Activated T-cell treated with anti-CD3 and anti-CD28 coated beads for 1 hour (primary cell): ENCODE data around the gene ADAM12.
A peak's percentile ranks its signal among the peaks of the same experiment; 100 is the strongest.

Source experiments
- DNase-seq: peaks from one replicate; pipeline ENCODE4 v3.0.0-alpha.2; 2020; ENCODE audit warnings: low read depth

The ADAM12 gene

DNA sequence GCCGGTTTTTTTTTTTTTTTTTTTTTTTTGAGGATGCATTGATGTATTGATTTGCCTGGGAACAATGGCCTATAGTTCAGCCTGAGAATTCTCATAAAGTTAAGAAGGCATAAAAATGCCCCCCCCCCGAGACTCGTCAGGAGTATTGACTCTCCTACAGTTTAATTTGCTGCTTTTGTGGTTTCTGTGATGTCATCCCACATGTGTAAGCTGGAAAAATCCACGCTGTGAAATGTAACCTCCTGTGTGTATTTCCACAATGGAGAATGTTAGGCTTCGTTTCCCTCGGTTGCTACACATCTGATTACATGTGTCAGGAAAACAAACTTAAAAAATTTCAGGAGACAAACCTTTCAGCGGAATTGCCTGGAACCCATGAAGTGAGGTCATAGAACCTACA, 374.0 kb downstream of the ADAM12 start:
- no peak for DNase-seq

GRCh38 chr10:126013489-126014281, 374.6 kb downstream of the ADAM12 start:
- peak; percentile 4 for DNase-seq

- no peak for DNase-seq
These were observed 375.8 kb downstream of the ADAM12 start for GRCh38 chr10:126012485-126012884.

DNA sequence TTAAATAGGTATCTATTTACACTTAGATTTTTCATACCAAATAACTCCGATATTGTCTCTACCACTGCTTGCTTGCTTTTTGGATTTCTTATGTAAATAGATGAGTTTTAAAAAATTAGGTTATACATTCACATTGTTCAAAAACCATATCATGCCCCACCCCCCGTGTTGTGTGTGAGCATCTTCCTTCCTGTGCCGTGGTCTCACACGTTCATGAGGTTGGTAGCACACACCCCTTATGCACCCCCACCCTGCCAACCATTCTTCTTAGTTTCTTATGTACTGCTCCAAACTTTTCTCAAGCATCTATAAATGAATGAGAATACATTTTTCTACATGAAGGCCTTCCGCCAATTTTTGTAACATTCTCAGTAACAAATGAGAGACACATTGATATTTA, 376.3 kb downstream of the ADAM12 start:
- no peak for DNase-seq

- DNase-seq = no peak
These were observed 378.6 kb downstream of the ADAM12 start for GRCh38 chr10:126009650-126010049.

GRCh38 chr10:126006906-126007305, 381.4 kb downstream of the ADAM12 start:
- no peak for DNase-seq

- DNase-seq = no peak
These were observed 382.0 kb downstream of the ADAM12 start for GRCh38 chr10:126006264-126006663.

- no peak for DNase-seq
These were observed 383.5 kb downstream of the ADAM12 start for GRCh38 chr10:126004752-126005151.

- no peak for DNase-seq
These were observed 386.7 kb downstream of the ADAM12 start for GRCh38 chr10:126001576-126001975.

- DNase-seq = no peak
These were observed 388.6 kb downstream of the ADAM12 start for GRCh38 chr10:125999694-126000093.

GRCh38 chr10:125997586-125997985, 390.7 kb downstream of the ADAM12 start:
- no peak for DNase-seq

GRCh38 chr10:125995726-125996304, 392.5 kb downstream of the ADAM12 start:
- DNase-seq = no peak

GRCh38 chr10:125994601-125995000, 393.7 kb downstream of the ADAM12 start:
- DNase-seq = no peak

GRCh38 chr10:125992254-125992653, 396.0 kb downstream of the ADAM12 start:
- DNase-seq = no peak

GRCh38 chr10:125991392-125991791, 396.9 kb downstream of the ADAM12 start:
- no peak for DNase-seq

DNA sequence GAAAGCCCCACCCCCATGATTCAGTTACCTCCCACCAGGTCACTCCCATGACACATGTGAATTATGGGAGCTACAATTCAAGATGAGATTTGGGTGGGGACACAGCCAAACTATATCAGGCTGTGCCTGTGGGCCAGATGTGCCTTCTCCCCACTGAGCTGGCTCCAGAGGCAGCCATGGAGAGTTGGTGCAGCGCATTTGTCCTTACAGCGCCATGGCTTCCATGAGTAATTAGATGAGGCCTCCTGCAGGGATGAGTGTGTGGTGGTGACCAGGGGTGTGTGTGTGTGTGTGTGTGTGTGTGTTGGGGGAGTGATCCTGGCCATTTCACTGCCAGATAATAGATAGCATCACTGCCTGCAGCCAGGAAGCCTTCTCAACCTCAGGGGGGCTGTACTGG, 397.3 kb downstream of the ADAM12 start:
- DNase-seq = no peak

DNA sequence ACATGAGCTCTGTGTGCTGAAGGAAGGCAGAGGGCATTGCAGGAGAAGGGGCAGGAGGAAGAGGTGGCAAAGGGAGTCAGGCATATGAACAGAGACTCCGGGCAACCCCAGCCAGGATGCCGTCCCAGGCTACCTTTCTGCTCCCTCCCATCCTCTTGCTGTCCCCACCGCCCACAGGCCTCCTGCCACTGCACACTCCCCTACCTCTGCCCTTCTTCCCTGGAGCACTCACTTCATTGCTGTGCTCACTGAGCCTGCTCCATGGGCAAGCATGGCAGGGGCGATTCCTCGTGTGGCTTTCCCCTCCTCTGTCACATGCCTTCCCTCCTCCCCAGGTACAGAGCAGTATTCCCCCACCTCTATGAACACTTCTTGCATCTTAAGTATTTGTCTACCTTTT, 398.5 kb downstream of the ADAM12 start:
- no peak for DNase-seq

- DNase-seq = no peak
These were observed 402.6 kb downstream of the ADAM12 start for GRCh38 chr10:125985557-125986240.

GRCh38 chr10:125984865-125985495, 403.3 kb downstream of the ADAM12 start:
- no peak for DNase-seq

GRCh38 chr10:125984346-125984745, 403.9 kb downstream of the ADAM12 start:
- DNase-seq = no peak

GRCh38 chr10:125983656-125984055, 404.6 kb downstream of the ADAM12 start:
- DNase-seq = no peak

- no peak for DNase-seq
These were observed 405.1 kb downstream of the ADAM12 start for GRCh38 chr10:125983161-125983560.
